GM12874 (cell line): Measurements from ENCODE around the gene UST.

ENCODE experiments used
- CTCF ChIP-seq: IDR thresholded peaks from 2 replicates; pipeline ENCODE4 v1.5.1; 2011; ENCODE audit warnings: low read depth, mild to moderate bottlenecking, control low read depth, low read length, moderate library complexity; ENCODE audit not compliant: insufficient read depth

Gene UST

GRCh38 chr6:148737806-148738205, 9.0 kb upstream of the UST start:
- TF ChIP-seq CTCF = no peak

GRCh38 chr6:148738946-148739821, 7.6 kb upstream of the UST start:
- no peak for TF ChIP-seq CTCF

GRCh38 chr6:148739822-148740128, 7.1 kb upstream of the UST start:
- no peak for TF ChIP-seq CTCF

- TF ChIP-seq CTCF = no peak
Measured at GRCh38 chr6:148743476-148743875, 3.4 kb upstream of the UST start.

GRCh38 chr6:148745926-148746325, 904 bp upstream of the UST start:
- TF ChIP-seq CTCF = no peak

- TF ChIP-seq CTCF = no peak
Measured at GRCh38 chr6:148747145-148747470, 278 bp downstream of the UST start.

GRCh38 chr6:148747471-148748165, 788 bp downstream of the UST start:
- no peak for TF ChIP-seq CTCF
